HL-60 (cell line): ENCODE measurements around the gene PITX1.

Source experiments
- CTCF ChIP-seq: IDR thresholded peaks from one replicate; pipeline ENCODE4 v1.5.1; 2011; ENCODE audit warnings: low read length, control low read depth, inconsistent platforms; ENCODE audit not compliant: insufficient read depth
- GABPA ChIP-seq: IDR thresholded peaks from 2 replicates; pipeline ENCODE4 v1.6.1; 2012; ENCODE audit warnings: low read depth
- POLR2AphosphoS5 ChIP-seq: IDR thresholded peaks from 2 replicates; pipeline ENCODE4 v1.6.1; 2012; ENCODE audit warnings: low read depth
- REST ChIP-seq: IDR thresholded peaks from 2 replicates; pipeline ENCODE4 v1.6.1; 2012; ENCODE audit warnings: low read depth; ENCODE audit not compliant: insufficient replicate concordance
- SPI1 ChIP-seq: IDR thresholded peaks from 2 replicates; pipeline ENCODE4 v1.6.1; 2012; ENCODE audit warnings: low read depth, mild to moderate bottlenecking, borderline replicate concordance

- TF ChIP-seq POLR2AphosphoS5 (no peak), CTCF (no peak), REST (no peak), GABPA (no peak), SPI1 (no peak)
Measured at GRCh38 chr5:135047347-135047695, 13.3 kb upstream of the PITX1 start.
